K562 (cell line): ENCODE results near the gene FCHSD1. TPM values are rescaled to one million over a fixed set of nuclear protein-coding genes. Genes with fewer than 3 reads are reported as not detected.

Source experiments
- ARID1B ChIP-seq: fragments of 450-650 bp; IDR thresholded peaks from 2 replicates; pipeline ENCODE4 v1.6.1; 2016; ENCODE audit warnings: antibody characterized with exemption, mild to moderate bottlenecking, inconsistent platforms
- BMI1 ChIP-seq: fragments of 150-350 bp; IDR thresholded peaks from 2 replicates; pipeline ENCODE4 v1.6.1; 2014; ENCODE audit warnings: low read length
- CBX8 ChIP-seq: fragments of 200-600 bp; sonication (generic); IDR thresholded peaks from 2 replicates; pipeline ENCODE4 v1.6.1; 2012; ENCODE audit warnings: borderline replicate concordance, mixed run types, low read depth, mild to moderate bottlenecking, moderate library complexity, mixed read lengths, low read length, control low read depth, inconsistent platforms; ENCODE audit not compliant: poor library complexity, severe bottlenecking; ENCODE audit errors: extremely low read depth
- ELF4 ChIP-seq: fragments of 450-650 bp; formaldehyde crosslinking; IDR thresholded peaks from 2 replicates; pipeline ENCODE4 v1.4.0; 2022; ENCODE audit warnings: missing genetic modification characterization
- HNRNPLL ChIP-seq: fragments of 200-400 bp; formaldehyde crosslinking; IDR thresholded peaks from 2 replicates; pipeline ENCODE4 v1.6.1; 2017; ENCODE audit warnings: low read length, low read depth, mild to moderate bottlenecking; ENCODE audit not compliant: poor library complexity, severe bottlenecking
- NCOA4 ChIP-seq: fragments of 450-650 bp; IDR thresholded peaks from 2 replicates; pipeline ENCODE4 v1.6.1; 2018; ENCODE audit warnings: mild to moderate bottlenecking; ENCODE audit not compliant: partially characterized antibody
- NCOA6 ChIP-seq: fragments of 450-650 bp; IDR thresholded peaks from 2 replicates; pipeline ENCODE4 v1.6.1; 2017; ENCODE audit warnings: mild to moderate bottlenecking
- NFE2 ChIP-seq: IDR thresholded peaks from 2 replicates; pipeline ENCODE4 v1.6.1; 2014; ENCODE audit warnings: antibody characterized with exemption, low read depth
- POLR2H ChIP-seq: IDR thresholded peaks from 2 replicates; pipeline ENCODE4 v1.6.1; 2016; ENCODE audit warnings: missing genetic modification characterization, low read depth, mild to moderate bottlenecking, control low read depth, missing compliant biosample characterization, moderate library complexity
- POLR3G ChIP-seq: IDR thresholded peaks from 2 replicates; pipeline ENCODE4 v1.6.1; 2011; ENCODE audit not compliant: insufficient read length, insufficient replicate concordance; ENCODE audit errors: extremely low read depth
- RBM25 ChIP-seq: fragments of 200-400 bp; formaldehyde crosslinking; IDR thresholded peaks from 2 replicates; pipeline ENCODE4 v1.6.1; 2018; ENCODE audit warnings: low read length, low read depth, moderate library complexity; ENCODE audit not compliant: severe bottlenecking
- RFX7 ChIP-seq: fragments of 250-450 bp; sonication (Bioruptor Pico); IDR thresholded peaks from 2 replicates; pipeline ENCODE4 v1.5.1; 2021; ENCODE audit warnings: mild to moderate bottlenecking
- TAF15 ChIP-seq: fragments of 200-400 bp; formaldehyde crosslinking; IDR thresholded peaks from 2 replicates; pipeline ENCODE4 v1.6.1; 2017; ENCODE audit warnings: mild to moderate bottlenecking, low read depth, low read length, moderate library complexity
- TEAD1 ChIP-seq, 2 experiments: fragments of 450-650 bp in 1 of 2; sonication (generic) in 1 of 2; formaldehyde crosslinking; IDR thresholded peaks; 2 replicates each; pipeline versions ENCODE4 v1.4.0 to v1.8.0; 2020 to 2022; ENCODE audit warnings: mild to moderate bottlenecking in 2 of 2, missing genetic modification reagents in 1 of 2
- TRIM24 ChIP-seq, 2 experiments: fragments of 450-650 bp; IDR thresholded peaks; 2 replicates each; pipeline ENCODE4 v1.6.1; 2016
- ZC3H11A ChIP-seq: IDR thresholded peaks from 2 replicates; pipeline ENCODE4 v1.6.1; 2012; ENCODE audit warnings: low read depth, low read length, improper control_type of control experiment
- ZNF584 ChIP-seq: fragments of 200-800 bp; sonication (Bioruptor generic); IDR thresholded peaks from 2 replicates; pipeline ENCODE4 v1.6.1; 2016; ENCODE audit warnings: low read depth, mild to moderate bottlenecking, missing genetic modification characterization, missing compliant biosample characterization
- polyA plus RNA-seq, 8 experiments: library from polyadenylated mRNA; depleted of rRNA in 4 of 8; stranded (reverse) in 5 of 8; unstranded in 3 of 8; fragments of >200 nt; fragmentation: Nextera tagmentation in 2 of 8; fragmentation: Illumina TruSeq in 1 of 8; extraction: Ambion mirVana in 2 of 8; extraction: Trizol in 1 of 8; gene quantifications; 2 replicates each; pipeline versions ENCODE4 v1.2.1 to v1.2.3, GENCODE V29; 2011 to 2014; ENCODE audit warnings: inconsistent platforms in 1 of 8, missing spikeins in 1 of 8
- total RNA-seq, 7 experiments: library from RNA; depleted of rRNA in 6 of 7; stranded (reverse); fragments of >200 nt in 6 of 7; fragmentation: Illumina TruSeq in 2 of 7; extraction: Trizol in 2 of 7; gene quantifications; 2 replicates each; pipeline versions ENCODE4 v1.2.1 to v1.2.3, GENCODE V29; 2011 to 2021; ENCODE audit warnings: low replicate concordance in 1 of 7
- TF ChIP-seq, protein P1 (sequence below): fragments of 450-650 bp; IDR thresholded peaks from 2 replicates; pipeline ENCODE4 v1.6.1; 2017; ENCODE audit warnings: mild to moderate bottlenecking, moderate library complexity
- TF ChIP-seq, protein P2 (sequence below): sonication (generic); formaldehyde crosslinking; IDR thresholded peaks from 2 replicates; pipeline ENCODE4 v1.8.0; 2022; ENCODE audit warnings: missing genetic modification reagents, mild to moderate bottlenecking, borderline replicate concordance
- TF ChIP-seq, protein P3 (sequence below): fragments of 450-650 bp; formaldehyde crosslinking; IDR thresholded peaks from 2 replicates; pipeline ENCODE4 v1.4.0; 2020; ENCODE audit warnings: mild to moderate bottlenecking, mixed read lengths
- TF ChIP-seq, protein P4 (sequence below): IDR thresholded peaks from 2 replicates; pipeline ENCODE4 v1.6.1; 2014; ENCODE audit warnings: antibody characterized with exemption

FCHSD1 gene
- total and polyA plus RNA-seq, 9 of the 15 experiments (the other 6 are each of a cell fraction or from before 2014, with no cell fraction given): 0.35 to 37.5 (median 13.6) TPM

DNA sequence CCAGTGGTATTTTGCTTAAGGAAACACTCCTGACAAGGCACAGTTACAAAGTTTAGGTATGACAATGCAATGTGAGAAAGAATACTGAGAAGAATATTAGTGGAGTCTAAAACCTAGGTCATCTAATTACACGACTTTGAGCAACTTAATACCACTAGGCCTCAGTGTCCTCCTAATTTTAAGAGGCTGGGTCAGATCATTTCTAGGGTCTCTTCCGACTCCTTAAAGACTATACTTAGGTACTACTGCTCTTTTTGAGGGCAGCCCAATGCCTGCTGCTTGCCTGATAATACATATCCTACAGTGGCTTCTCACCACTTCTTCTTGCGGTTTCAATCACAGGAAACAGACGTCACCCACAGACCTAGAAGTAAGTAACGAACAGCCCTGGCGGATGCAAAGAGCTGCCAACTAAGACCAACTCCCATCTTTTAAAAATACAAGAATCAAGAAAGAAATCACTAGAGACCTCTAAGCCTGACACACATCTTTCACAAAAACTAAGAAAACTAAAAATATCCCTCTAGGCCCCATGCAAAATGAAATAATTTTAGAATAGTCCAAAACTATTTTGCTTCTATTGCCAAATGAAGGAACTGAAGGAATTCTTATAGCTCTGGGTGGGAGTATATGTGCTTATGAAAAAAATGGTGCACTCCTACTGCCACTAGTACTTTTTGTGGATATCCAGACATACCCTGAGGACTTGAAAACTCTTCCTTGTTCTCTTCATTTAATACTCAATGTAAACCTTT, 45.5 kb downstream of the FCHSD1 start (continued):
- TF ChIP-seq, protein P1, sequence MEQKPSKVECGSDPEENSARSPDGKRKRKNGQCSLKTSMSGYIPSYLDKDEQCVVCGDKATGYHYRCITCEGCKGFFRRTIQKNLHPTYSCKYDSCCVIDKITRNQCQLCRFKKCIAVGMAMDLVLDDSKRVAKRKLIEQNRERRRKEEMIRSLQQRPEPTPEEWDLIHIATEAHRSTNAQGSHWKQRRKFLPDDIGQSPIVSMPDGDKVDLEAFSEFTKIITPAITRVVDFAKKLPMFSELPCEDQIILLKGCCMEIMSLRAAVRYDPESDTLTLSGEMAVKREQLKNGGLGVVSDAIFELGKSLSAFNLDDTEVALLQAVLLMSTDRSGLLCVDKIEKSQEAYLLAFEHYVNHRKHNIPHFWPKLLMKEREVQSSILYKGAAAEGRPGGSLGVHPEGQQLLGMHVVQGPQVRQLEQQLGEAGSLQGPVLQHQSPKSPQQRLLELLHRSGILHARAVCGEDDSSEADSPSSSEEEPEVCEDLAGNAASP: no peak
- TF ChIP-seq POLR3G (no peak), NCOA6 (no peak), NFE2 (0 out of 2 replicates have a peak, but pooled peaks have one; percentile 22), BMI1 (no peak), ZC3H11A (no peak), ARID1B (peak; percentile 97), ELF4 (no peak), TEAD1 (CRISPR knock-in tag; IDR thresholded peaks at IDR 0.05) (peak in 1 of 2 experiments; percentile 67; a peak in 1 of 4 replicates), TAF15 (no peak), HNRNPLL (no peak), CBX8 (no peak), TRIM24 (IDR thresholded peaks at IDR 0.05) (peak; percentile 92 to 96), RFX7 (CRISPR knock-in tag) (no peak), ZNF584 (CRISPR knock-in tag) (peak; percentile 81), POLR2H (tag) (no peak), NCOA4 (no peak), RBM25 (no peak)
- TF ChIP-seq, protein P2, sequence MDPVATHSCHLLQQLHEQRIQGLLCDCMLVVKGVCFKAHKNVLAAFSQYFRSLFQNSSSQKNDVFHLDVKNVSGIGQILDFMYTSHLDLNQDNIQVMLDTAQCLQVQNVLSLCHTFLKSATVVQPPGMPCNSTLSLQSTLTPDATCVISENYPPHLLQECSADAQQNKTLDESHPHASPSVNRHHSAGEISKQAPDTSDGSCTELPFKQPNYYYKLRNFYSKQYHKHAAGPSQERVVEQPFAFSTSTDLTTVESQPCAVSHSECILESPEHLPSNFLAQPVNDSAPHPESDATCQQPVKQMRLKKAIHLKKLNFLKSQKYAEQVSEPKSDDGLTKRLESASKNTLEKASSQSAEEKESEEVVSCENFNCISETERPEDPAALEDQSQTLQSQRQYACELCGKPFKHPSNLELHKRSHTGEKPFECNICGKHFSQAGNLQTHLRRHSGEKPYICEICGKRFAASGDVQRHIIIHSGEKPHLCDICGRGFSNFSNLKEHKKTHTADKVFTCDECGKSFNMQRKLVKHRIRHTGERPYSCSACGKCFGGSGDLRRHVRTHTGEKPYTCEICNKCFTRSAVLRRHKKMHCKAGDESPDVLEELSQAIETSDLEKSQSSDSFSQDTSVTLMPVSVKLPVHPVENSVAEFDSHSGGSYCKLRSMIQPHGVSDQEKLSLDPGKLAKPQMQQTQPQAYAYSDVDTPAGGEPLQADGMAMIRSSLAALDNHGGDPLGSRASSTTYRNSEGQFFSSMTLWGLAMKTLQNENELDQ (CRISPR knock-in tag): no peak
- TF ChIP-seq, protein P3, sequence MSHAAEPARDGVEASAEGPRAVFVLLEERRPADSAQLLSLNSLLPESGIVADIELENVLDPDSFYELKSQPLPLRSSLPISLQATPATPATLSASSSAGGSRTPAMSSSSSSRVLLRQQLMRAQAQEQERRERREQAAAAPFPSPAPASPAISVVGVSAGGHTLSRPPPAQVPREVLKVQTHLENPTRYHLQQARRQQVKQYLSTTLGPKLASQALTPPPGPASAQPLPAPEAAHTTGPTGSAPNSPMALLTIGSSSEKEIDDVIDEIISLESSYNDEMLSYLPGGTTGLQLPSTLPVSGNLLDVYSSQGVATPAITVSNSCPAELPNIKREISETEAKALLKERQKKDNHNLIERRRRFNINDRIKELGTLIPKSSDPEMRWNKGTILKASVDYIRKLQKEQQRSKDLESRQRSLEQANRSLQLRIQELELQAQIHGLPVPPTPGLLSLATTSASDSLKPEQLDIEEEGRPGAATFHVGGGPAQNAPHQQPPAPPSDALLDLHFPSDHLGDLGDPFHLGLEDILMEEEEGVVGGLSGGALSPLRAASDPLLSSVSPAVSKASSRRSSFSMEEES: no peak
- TF ChIP-seq, protein P4, sequence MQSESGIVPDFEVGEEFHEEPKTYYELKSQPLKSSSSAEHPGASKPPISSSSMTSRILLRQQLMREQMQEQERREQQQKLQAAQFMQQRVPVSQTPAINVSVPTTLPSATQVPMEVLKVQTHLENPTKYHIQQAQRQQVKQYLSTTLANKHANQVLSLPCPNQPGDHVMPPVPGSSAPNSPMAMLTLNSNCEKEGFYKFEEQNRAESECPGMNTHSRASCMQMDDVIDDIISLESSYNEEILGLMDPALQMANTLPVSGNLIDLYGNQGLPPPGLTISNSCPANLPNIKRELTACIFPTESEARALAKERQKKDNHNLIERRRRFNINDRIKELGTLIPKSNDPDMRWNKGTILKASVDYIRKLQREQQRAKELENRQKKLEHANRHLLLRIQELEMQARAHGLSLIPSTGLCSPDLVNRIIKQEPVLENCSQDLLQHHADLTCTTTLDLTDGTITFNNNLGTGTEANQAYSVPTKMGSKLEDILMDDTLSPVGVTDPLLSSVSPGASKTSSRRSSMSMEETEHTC: peak; percentile 44; the same call in 1 of the 2 replicates
